Hematopoietic multipotent progenitor cell treated with erythropoietin and hydrocortisone succinate and interleukin-3 and kit ligand, for 6 days (in vitro differentiated cells): ENCODE measurements around the gene ZNF684.
"Not testable (repeated sequence)": the region's sequence is repeated elsewhere in the genome, so short reads cannot be mapped to it uniquely, and the experiment has no call there.

Source experiments
- DNase-seq: peaks from one replicate; pipeline ENCODE4 v3.0.0-alpha.2; 2015

Gene ZNF684

DNA sequence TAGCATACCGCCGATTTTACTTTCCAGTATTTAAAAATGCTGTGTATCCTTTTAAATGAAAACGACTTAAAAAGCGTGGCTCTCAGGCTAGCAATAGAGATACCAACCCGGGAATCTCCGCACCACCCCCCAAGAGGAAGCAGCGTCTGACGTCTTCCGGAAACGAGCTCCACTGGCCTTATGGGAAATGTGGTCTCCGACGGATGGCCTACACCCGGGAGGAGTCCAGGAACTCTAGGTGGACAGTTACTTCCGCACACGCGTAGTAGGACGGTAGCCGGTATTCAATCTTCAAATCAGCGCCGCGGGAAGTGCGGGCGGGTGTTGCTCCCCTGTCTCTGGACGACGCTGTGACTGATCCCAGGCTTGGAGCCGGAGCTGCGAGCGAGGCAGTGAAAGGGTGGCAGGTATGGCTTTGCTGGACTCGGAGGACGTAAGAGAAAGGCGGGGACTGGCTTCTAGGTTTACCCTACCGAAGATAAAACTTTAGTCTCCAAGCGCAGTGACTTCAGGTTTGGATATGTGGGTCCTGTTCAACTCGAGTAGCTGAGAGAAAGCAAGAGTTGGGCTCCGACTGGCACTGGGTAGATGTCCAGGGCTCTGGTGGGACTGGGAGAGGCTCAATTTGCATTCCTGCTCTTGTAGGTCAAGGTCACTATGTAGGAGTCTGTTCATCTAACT lies at the start of gene ZNF684:
Gene ZNF684, plus strand, starts transcription at position 257 of the 681 bp plus-strand sequence. CDS start 1,530 bp downstream, outside the sequence.
- peak; percentile 98 for DNase-seq

GRCh38 chr1:40495315-40495903 lies 36.0 kb upstream of the ZNF684 start:
- no peak for DNase-seq

GRCh38 chr1:40502651-40503050 lies 28.8 kb upstream of the ZNF684 start:
- DNase-seq, result peak; percentile 13

GRCh38 chr1:40507973-40508372 lies 23.5 kb upstream of the ZNF684 start:
- DNase-seq, result peak; percentile 4

DNA sequence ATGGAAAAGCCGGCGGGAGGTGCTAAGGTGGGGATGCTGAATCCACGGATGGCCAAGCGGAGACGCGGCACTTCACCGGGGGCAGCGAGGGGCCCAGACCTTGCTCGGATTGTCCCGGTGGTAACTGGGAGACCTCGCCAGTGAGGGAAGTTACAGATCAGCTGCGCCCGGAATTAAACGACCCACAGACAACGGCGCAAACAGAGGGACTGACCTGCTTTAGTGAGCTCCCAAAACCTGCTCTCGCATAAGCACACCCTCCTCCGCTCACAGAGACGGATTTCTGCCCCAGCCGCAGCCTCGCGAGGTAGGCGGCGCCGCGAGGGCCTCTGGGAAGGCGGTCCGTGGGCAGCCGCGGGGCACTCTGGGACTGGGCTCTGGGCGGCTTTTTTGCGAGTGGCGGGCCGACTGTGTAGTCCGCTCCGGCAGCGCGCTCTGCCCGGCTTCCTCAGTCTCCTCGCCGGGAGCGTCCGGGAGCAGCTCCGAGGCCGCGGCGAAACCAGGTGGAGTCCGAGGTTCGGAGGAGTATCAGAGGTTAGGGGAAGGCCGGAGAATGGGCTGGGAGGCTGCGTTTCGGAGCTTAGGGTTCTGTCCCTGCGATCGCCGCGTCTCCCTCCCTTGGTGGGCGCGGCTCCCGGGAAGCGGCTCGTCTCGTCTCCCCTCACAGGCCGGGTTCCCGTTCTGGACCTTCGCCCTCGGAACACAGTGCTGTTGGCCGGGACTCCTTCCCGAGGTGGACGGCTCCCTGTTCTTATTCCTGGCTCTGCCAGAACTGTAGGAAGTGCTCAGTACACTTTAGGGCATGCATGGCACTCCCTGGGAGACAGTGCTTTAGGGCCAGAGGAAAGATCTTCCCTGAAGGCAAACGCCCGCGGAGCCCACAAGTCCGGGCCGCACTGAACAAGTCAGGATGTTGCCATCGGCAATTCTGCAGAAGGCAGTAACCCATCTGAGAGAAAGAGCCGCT lies 22.8 kb upstream of the ZNF684 start, which contains the start of gene EXO5:
Gene EXO5, plus strand, starts transcription at position 393 of the 967 bp plus-strand sequence. CDS start 5,778 bp downstream, outside the sequence.
- DNase-seq, result peak; percentile 89

DNA sequence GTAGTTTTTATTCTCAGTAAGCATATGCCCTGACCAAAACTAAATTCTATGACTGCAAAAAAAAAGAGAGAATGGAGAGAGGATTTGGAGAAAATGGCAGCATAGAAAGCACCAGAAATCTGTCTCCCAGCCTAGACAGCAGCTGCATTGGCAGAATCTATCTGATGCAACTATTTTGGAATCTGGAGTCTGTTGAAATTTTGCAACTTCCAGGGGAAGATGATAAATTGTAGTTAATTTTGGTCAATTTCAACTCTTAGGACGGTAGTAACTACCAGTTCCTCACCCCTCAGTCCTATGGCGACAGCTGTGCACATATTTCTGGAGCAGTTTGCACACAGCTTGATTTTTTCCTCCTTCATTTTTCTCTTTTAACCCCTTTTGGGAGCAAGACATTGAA lies 11.9 kb upstream of the ZNF684 start:
- no peak for DNase-seq

GRCh38 chr1:40530735-40531380 lies 579 bp upstream of the ZNF684 start:
- peak; percentile 54 for DNase-seq

GRCh38 chr1:40532062-40532389 lies 589 bp downstream of the ZNF684 start:
- DNase-seq, result no peak

GRCh38 chr1:40532844-40533424 lies 1.5 kb downstream of the ZNF684 start:
- DNase-seq, result peak; percentile 81

DNA sequence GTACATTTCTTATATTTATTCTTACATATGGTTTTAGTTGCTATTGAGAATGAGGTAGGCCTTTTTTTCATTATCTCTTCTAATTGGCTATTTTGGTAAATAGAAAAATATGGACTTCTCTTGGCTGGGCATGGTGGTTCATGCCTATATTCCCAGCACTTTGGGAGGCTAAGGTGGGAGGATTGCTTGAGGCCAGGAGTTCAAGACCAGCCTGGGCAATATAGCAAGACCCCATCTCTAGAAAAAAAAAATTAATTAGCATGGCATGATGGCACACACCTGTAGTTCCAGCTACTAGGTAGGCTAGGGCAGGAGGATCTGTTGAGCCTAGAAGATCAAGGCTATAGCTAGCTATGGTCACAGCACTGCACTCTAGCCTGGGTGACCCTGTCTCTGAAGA lies 3.2 kb downstream of the ZNF684 start:
- DNase-seq, result no peak

- no peak for DNase-seq
These were observed 4.3 kb downstream of the ZNF684 start for GRCh38 chr1:40535732-40536131.

DNA sequence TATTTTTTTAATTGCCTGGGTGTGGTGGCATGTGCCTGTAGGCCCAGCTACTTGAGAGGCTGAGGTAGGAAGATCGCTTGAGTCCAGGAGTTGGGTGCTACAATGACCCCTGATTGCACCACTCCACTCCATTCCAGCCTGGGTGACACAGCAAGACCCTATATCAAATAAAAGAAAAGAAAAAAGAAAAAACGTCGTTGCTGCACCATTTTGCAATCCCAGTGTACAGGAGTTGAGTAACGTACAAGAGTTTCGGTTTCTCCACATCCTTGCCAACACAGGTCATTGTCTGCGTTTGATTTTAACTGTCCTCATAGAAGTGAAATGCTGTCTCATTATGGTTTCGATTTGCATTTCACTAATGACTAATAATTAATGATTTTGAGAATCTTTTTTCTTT lies 7.9 kb downstream of the ZNF684 start:
- no peak for DNase-seq

DNA sequence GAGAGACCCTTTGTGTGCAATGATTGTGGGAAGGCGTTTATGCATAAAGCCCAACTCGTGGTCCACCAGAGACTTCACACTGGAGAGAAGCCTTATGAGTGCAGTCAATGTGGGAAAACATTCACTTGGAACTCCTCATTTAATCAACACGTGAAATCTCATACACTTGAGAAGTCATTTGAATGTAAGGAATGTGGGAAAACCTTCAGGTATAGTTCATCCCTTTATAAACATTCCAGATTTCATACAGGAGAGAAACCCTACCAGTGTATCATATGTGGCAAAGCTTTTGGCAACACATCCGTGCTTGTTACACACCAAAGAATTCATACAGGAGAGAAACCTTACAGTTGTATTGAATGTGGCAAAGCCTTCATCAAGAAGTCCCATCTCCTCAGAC lies 15.5 kb downstream of the ZNF684 start:
- no peak for DNase-seq

DNA sequence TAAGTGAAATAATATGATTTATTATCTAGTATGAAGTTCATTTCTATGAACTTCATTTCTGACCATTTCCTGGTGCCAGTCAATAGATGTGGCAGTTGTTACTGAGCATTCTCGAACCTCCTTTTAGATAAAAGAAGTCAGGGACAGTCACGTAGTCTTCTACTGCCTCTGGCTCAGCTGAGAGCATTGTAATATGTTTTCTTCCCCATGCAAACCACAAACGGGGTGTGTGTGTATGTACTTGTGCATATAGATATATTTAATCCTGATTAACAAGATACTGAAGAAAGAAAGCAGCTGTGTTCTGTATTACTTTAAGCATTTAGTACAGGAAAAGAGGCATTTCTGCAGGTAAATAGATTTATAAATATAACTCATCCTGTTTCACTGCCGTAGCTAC lies 21.6 kb downstream of the ZNF684 start:
- peak; percentile 61 for DNase-seq

- not testable (repeated sequence) for DNase-seq
These were observed 23.4 kb downstream of the ZNF684 start for GRCh38 chr1:40554807-40555206.

DNA sequence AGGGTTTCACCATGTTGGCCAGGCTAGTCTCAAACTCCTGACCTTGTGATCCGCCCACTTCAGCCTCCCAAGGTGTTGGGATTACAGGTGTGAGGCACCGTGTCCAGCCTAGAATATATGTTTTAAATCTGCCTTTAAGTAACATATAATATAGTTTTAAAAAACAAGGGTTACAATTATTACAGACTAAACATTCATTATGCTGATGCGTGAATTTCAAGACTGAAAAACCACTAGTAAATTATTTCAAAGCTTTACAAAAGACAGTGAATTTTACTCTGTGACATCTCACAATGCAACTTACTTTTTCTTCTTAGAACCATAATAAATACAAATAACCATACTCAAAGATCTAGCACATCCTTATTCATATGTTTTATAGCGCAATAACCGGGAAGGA lies 24.7 kb downstream of the ZNF684 start:
- DNase-seq, result no peak

DNA sequence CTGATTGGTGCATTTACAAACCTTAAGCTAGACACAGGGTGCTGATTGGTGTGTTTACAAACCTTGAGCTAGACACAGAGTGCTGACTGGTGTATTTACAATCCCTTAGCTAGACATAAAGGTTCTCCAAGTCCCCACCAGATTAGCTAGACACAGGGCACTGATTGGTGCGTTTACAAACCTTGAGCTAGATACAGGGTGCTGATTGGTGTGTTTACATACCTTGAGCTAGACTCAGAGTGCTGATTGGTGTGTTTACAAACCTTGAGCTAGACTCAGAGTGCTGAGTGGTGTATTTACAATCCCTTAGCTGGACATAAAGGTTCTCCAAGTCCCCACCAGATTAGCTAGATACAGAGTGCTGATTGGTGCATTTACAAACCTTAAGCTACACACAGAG lies 26.8 kb downstream of the ZNF684 start:
- DNase-seq, result not testable (repeated sequence)

DNA sequence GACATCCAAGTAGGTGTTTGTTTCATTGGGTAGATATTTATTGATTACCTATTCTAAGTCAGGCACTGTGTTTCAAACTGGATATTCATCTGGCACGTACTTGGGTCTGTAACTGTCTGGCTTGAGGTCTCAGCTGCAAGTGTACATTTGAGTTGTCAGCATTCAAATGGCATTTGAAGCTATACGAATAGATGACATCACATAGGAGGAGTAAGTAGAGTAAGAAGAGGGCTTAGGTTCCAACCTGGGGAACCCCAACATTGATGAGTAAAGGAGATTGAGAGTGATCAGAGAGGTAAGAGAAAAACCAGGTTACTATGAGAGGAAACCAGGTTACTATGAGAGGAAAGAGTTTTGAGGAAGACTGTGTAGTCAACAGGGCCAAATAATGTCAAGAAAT lies 30.7 kb downstream of the ZNF684 start:
- no peak for DNase-seq

DNA sequence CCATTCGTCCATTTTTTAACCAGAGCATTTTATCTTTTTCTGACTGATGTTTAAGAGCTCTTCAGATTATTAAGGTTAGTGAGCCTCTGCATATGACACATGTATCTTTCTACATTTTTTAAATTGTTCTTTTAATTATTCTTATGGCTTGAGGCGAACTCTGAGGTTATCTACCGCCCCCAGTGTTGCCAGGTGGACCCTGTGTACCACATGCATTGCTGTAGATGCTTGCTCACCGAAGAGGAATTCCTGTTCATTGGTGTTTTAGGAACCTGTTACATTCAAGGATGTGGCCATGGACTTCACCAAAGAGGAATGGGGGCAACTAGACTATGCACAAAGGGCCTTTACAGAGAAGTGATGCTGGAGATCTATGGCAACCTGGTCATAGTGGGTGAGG lies 31.8 kb downstream of the ZNF684 start:
- DNase-seq, result no peak

GRCh38 chr1:40564506-40564905 lies 33.1 kb downstream of the ZNF684 start:
- no peak for DNase-seq

GRCh38 chr1:40564913-40565312 lies 33.5 kb downstream of the ZNF684 start:
- no peak for DNase-seq

- DNase-seq, result no peak
These were observed 36.4 kb downstream of the ZNF684 start for GRCh38 chr1:40567825-40568224.

DNA sequence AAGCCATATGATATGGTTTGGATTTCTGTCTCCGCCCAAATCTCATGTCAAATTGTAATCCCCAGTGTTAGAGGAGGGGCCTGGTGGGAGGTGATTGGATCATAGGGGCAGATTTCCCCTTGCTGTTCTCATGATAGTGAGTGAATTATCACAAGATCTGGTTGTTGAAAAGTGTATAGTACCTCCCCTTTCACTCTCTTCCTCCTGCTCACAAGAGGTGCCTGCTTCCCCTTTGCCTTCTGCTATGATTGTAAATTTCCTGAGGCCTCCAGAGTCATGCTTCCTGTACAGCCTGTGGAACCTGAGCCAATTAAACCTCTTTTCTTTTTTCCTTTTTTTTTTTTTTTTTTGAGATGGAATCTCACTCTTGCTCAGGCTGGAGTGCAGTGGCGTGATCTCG lies 43.4 kb downstream of the ZNF684 start:
- DNase-seq, result peak; percentile 10
